ENCODE data around the gene CRYZ.

DNA sequence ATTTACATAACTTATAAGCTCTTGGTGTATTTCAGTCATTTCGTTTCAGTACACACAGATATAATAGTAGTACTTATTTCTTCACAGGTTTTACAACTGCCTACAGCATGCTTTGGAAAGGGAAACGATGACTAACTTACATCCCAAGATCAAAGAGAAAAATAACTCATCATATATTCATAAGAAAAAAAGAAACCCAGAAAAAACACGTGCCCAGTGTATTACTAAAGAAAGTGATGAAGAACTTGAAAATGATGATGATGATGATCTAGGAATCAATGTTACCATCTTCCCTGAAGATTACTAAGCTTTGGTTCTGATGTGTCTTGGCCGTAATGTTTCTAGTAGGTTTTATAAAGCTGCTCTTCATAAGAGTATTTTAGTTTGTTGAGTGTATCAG, 31.0 kb upstream of the CRYZ start:
- TF ChIP-seq POLR2A (IDR thresholded peaks at IDR 0.05; ENCODE audit: low read depth, low read length) = no peak
- TF ChIP-seq, protein P1, sequence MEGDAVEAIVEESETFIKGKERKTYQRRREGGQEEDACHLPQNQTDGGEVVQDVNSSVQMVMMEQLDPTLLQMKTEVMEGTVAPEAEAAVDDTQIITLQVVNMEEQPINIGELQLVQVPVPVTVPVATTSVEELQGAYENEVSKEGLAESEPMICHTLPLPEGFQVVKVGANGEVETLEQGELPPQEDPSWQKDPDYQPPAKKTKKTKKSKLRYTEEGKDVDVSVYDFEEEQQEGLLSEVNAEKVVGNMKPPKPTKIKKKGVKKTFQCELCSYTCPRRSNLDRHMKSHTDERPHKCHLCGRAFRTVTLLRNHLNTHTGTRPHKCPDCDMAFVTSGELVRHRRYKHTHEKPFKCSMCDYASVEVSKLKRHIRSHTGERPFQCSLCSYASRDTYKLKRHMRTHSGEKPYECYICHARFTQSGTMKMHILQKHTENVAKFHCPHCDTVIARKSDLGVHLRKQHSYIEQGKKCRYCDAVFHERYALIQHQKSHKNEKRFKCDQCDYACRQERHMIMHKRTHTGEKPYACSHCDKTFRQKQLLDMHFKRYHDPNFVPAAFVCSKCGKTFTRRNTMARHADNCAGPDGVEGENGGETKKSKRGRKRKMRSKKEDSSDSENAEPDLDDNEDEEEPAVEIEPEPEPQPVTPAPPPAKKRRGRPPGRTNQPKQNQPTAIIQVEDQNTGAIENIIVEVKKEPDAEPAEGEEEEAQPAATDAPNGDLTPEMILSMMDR (IDR thresholded peaks at IDR 0.05; ENCODE audit: extremely low read depth in 1 of 2, insufficient read depth in 1 of 2, low read depth in 1 of 2, low read length in 2 of 2) = no peak
- TF ChIP-seq POLR2AphosphoS5 (IDR thresholded peaks at IDR 0.05; ENCODE audit: insufficient read depth, low read depth, low read length) = no peak
- no peak for TF ChIP-seq EZH2 (IDR thresholded peaks at IDR 0.05; ENCODE audit: borderline replicate concordance, low read depth, low read length, severe bottlenecking)
- TF ChIP-seq GATA2 (IDR thresholded peaks at IDR 0.05; ENCODE audit: insufficient read depth, insufficient read length, low read depth, low read length) = no peak
- TF ChIP-seq, protein P2, sequence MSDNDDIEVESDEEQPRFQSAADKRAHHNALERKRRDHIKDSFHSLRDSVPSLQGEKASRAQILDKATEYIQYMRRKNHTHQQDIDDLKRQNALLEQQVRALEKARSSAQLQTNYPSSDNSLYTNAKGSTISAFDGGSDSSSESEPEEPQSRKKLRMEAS (IDR thresholded peaks at IDR 0.05; ENCODE audit: insufficient read depth, insufficient read length) = no peak
- peak; percentile 19 for TF ChIP-seq FOS (IDR thresholded peaks at IDR 0.05; ENCODE audit: borderline replicate concordance, insufficient read depth, low read length)
- no peak for TF ChIP-seq MYC (IDR thresholded peaks at IDR 0.05; ENCODE audit: low read depth, low read length)

Measured in endothelial cell of umbilical vein (primary cell).